Stimulated activated CD8-positive, alpha-beta memory T cell treated with anti-CD3 and anti-CD28 coated beads, Interleukin-15, amount 100 ng/mL, for 1 hour (primary cell): Measurements from ENCODE around the gene TRIM37.
"Not testable (repeated sequence)": the region's sequence is repeated elsewhere in the genome, so short reads cannot be mapped to it uniquely, and the experiment has no call there.

ENCODE experiments used
- DNase-seq: peaks from one replicate; pipeline ENCODE4 v3.0.0-alpha.2; 2020; ENCODE audit warnings: low read depth

Gene TRIM37

DNA sequence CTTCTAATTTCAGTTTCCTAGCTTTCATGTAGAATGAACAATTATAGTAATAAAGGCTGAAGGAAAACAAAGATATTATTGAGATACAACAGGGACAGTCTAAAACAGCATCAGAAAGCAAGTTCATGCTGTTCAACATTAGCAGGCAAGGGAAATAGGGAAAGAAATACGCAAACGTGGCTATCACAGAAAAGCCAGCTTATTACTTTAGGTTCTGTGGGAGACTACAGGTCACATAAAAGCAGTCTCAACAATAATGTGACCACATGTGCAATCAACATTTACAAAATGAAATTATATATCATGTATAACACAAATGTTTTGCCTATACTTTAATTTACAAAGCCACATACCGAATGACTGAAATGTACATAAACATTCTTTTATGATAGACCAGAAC, 4.9 kb upstream of the TRIM37 start:
- no peak for DNase-seq

DNA sequence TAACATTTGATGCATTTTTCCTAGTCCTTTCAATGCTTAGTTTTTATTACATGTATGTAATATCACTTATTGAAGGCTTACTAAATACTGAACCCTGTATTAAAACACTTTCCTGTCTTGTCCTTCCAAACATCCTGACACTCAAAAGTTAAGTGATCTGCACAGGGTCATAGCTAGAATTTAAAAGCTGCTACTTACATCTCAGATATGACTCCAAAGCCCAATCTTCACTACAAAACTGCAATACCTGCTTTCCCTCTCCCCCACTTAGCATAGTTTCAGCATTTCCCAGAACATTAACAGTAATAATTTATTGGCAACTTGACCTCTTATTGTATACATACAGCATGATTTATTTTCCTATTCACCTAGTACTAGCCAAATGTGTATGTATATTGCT, 4.3 kb upstream of the TRIM37 start:
- DNase-seq, result no peak

DNA sequence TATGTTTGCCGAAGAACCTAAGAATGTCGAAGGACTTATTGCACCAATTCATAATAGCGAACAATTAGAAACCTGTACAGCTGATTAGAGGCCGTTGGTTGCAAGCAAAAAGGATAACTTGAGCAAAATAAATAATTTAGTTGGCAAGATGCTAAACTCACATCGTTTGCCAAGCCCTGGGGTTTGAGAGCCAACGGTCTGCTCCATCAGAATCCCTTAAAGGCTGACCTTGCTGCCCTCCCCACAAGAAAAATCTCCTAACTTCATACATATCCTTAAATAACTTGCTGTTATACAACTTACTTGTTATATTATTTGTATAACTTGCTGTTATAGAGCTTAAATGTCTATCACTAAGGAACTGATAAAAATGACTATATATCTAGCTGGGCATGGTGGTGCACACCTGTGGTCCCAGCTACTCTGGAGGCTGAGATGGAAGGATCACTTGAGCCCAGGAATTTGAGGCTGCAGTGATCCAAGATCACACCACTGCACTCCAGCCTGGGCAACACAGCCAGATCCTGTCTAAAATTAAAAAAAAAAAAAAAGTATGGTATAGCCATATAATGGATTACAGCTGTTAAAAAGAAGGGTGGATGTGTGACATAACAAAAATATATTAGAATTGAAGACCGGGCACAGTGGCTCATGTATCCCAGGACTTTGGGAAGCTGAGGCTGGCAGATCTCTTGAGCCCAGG, 1.9 kb upstream of the TRIM37 start:
- no peak for DNase-seq

DNA sequence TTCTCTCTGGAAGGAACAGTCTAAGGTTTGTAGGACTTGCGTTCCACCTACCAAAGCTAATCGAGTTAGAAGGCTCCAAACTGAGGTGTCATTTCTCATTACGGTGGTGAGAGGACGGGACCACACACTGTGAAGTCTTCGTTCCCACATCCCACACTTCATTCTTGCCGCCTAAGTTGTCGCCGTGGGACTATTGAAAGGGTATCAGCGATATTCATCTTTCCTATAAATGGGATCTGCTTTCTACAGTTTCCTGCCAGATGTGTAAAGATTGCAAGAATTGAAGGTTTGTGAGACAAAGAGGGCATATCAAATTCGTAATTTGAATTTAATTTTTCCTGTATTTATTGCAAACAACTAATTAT, 608 bp upstream of the TRIM37 start:
- no peak for DNase-seq

DNA sequence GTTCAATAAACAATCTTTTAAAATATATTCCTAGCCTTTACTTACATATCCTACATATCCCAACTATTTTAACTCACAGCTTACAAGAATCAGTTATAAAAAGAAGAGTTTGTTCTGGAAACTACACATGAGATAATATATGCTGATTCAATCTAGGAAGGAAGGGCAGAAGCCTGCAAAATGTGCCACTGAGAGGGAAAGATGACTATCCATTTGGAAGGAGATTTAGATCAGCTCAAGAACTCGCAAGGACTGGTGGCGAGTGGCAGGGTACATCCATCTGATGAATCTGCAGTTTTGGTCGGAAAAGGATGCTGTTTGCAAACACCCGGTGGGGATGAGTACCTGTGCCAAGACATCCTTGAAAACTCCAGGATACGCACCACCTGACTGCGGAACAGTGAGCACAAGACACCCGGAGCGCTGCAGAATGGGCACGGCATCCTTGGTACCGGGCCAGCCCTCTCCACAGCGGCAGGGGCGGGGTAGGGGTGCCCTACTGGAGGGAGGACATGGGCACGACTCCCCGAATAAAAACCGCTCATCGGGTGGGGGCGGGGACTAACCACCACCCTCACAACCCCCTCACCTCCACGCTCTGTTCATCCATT, 723 bp downstream of the TRIM37 start:
- peak; percentile 35 for DNase-seq

DNA sequence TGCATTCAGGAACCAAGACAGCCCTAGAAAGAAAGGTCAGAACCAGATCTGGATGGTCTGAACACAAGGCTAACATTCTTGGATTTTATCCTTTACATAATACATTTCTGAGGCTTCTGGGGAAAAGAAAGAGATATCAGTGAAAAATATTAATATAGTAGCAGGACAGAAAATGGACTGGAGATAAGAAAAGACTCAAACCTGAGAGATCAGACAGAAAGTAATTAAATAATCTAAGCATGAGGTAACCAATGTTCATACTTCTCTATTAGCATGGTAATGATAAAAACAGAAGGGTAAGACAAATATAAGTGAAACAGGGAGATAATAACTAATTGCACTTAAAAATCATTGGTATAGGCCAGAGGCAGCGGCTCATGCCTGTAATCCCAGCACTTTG, 5.5 kb downstream of the TRIM37 start:
- DNase-seq, result no peak

DNA sequence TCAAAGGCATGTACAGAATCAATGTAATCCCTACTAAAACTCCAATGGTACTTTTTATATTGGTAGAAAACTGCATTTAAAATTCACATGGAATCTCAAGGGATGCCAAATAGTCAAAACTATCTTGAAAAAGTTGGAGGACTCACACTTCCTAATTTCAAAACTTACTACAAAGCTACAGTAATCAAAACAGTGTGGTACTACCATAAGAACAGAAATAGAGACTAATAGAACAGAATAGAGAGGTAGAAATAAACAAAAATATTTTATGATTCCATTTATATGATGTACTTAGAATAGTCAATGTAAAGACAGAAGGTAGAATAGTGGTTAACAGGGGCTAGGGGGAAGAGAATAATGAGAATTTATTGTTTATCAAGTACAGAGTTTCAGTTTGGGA, 8.8 kb downstream of the TRIM37 start:
- DNase-seq, result no peak

DNA sequence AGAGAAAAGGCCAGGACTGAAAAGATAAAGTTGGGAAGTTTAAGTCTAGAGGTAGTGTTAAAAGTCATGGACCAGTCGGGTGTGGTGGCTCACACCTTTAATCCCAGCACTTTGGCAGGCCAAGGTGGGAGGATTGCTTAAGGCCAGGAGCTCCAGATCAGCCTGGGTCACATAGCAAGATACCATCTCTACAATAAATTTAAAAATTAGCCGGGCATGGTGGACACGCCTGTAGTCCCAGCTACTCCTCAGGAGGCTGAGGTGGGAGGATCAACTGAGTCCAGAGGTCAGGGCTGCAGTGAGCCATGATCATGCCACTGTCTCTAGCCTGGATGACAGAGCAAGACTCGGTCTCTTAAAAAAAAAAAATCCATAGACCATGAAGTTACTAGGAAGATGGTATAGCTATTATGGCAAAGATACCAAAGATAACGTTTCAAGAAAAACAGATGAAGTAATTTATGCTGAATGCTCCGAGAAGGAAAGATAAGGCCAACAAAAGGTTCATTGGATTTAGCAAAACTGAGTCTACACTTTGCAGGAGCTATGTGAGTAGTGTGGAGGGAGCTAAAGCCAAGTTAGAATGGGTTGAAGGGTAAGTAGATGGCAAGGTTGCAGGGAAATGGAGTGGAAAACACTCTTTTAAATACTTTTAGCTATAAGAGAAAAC, 11.7 kb downstream of the TRIM37 start:
- no peak for DNase-seq

DNA sequence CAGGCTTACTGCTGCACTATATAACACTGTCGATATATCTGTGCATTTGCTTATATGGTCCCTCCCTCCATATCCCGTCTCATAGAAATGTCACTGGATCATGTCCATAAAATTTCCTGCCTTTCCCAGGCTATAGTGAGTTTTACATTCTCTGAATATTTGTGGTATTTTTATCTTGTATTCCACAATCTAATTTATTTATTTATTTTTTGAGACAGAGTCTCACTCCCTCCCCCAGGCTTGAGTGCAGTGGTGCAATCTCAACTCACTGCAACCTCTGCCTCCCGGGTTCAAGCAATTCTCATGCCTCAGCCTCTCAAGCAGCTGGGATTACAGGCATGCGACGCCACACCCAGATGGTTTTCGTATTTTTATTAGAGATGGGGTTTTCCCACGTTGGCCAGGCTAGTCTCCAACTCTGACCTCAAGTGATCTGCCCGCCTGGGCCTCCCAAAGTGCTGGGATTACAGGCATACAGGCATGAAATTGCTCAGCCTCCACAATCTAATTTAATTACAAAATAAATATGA, 12.9 kb downstream of the TRIM37 start:
- DNase-seq, result no peak

DNA sequence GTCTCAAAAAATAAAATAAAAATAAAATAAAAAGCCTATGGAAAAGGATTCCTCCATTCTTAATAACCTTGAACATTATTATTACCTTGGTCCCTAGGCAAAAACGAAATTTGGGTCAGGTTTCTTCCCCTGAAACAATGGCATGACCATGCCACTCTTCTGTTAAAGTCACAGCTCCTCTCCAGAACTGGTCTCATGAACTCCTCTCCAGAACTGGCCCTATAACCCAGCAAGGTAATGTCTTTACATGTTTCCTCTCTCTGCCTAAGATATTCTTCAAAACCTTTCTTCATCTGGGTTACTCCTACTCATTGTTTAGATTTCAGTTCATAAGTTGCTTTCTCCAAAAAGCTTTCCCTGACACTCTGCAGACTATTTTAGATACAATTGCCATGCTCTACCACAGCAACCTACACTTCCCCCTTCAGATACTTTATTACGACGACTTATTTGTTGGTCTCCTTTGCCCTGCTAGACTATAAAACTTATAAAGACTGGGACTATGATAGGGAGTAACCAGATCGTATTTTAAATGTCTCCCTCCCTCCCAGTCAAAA, 13.5 kb downstream of the TRIM37 start:
- no peak for DNase-seq

DNA sequence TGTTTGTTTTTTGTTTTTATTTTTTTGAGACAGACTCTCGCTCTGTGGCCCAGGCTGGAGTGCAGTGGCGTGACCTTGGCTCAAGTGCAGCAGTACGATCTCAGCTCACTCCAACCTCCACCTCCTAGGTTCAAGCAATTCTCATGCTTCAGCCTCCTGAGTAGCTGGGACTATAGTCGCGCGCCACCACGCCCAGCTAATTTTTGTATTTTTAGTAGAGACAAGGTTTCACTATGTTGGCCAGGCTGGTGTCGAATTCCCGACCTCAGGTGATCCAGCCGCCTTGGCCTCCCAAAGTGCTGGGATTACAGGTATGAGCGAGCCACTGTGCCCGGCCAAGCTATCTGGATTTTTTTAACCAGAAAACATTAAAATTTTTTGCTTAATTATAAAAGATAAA, 16.1 kb downstream of the TRIM37 start:
- not testable (repeated sequence) for DNase-seq

DNA sequence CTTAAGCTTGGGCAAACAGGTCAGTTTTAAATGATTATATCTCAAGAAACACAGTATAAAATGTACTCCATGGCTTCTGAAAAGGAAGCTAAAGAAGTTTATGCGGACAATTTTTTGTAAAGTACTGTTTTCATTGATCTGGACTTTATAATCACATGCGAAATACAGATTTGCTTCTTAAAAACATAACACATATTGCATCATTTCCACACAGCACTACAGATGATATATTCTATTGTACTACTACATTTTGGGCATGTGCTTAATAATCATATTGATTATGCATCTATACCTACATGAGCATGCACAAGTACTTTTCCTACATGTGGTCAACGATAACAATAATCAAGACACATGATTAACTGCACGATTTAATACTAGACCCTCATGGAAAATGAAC, 22.5 kb downstream of the TRIM37 start:
- DNase-seq, result no peak

DNA sequence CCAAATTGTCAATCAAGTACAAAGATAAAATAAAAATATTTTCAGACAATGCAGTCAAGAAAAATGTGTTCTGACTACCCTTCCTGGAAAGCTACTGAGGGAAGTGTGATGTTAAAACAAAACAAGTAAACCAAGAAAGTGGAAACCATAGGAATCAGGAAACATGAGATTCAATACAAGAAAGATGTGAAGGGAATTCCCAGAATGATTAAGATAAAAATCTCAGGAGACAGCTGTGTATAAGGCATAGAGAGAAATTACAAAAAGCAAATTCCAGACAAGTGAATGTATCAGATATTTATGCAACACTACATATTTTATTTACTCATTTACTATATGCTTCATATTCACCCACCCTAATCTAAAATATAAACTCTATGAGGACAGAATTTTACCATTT, 32.2 kb downstream of the TRIM37 start:
- no peak for DNase-seq

DNA sequence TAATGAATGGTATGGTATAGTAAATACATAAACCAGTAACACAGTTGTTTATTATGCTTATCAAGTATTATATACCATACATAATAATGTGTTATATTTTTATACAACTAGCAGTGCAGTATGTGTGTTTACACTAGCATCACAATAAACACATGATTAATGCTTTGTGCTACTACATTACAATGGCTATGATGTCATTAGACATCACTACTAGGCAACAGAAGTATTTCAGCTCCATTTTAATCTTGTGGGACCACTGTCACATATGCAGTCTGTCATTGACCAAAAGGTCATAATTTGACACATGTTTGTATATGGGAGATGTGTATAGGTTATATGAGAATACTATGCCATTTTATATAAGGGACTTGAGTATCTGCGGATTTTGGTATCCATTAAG, 32.7 kb downstream of the TRIM37 start:
- DNase-seq, result no peak

DNA sequence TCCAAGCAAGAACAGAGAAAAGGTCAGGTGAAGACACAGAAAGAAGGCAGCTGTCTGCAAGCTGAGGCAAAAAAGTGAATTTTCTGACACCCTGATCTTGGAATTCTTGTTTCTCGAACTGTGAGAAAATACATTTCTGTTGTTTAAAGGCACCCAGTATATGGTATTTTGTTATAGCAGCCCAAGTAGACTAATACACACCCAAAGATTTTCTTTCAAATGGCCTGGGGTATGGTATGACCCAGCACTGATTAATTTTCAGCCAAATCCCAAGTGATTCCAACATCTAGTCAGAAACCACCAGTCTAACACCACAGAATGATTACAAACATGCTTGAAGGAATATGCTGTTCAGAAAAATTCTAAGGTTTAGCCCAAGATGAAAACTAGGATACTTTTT, 36.8 kb downstream of the TRIM37 start:
- no peak for DNase-seq

DNA sequence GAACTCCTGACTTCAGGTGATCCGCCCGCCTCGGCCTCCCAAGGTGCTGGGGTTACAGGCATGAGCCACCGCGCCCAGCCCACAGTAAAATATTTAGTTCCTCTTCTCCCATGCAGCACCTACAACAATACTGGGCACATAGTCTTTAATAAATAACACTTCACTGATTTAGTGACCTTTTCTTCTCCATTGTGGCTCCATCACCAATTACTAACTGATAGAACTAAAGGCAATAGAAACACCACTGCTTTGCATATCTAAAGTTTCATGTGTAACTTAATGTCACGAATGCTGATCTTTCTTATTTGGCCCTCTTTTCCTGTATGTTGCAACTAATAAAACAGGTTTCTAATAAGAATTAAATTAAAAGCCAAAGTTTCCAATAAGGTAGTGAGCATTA, 38.9 kb downstream of the TRIM37 start:
- DNase-seq, result no peak

DNA sequence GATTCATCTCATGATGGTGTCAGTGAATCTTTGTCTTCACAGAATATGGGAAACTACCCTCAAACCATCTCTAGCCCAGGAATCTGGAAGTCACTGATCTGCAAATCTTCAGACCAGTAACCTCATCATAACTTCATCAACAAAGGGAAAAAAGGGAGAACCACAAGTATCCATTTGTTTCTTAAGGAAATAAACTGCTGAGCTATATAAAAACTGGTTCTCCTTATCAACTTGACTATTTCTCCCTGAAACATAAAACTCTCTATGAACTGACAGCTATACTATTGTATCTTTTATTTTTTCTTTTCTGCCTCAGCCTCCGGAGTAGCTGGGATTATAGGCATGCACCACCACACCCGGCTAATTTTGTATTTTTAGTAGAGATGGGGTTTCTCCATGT, 39.3 kb downstream of the TRIM37 start:
- no peak for DNase-seq

DNA sequence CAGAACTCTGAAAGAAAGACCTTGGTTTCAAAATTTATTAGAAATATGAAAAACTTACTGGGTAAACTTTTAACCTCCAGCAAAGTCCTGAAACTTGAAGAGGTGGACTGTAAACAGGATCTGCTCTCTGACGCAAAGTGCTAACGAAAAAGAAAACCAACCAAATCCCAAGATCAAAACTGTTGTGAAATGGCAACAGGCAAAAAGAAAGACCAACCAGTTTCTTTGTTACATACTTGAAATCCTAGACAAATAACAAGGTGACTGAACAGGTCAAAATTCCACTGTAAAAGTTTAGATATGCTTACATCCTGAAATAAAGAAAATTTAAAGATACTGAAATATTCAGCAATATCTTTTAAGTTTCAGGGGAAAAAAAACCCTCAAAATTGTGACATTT, 44.2 kb downstream of the TRIM37 start:
- no peak for DNase-seq

DNA sequence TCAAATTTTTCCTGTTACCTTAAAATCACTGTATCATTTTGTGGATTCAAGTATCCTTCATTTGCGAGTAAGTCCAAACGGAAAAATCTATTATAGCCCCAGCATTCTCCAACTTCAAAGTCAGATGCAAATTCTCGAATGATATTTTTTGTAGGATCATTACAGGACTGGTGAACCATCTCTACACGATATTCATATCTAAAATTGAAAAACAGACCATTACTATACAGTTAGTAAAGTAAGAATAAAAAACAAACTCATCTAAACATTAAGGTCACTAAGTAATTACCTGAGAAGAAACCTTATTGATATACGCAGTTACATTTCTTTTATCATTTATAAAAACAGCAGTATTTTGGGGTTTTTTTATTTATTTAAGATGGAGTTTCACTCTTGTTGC, 49.8 kb downstream of the TRIM37 start:
- DNase-seq, result no peak

DNA sequence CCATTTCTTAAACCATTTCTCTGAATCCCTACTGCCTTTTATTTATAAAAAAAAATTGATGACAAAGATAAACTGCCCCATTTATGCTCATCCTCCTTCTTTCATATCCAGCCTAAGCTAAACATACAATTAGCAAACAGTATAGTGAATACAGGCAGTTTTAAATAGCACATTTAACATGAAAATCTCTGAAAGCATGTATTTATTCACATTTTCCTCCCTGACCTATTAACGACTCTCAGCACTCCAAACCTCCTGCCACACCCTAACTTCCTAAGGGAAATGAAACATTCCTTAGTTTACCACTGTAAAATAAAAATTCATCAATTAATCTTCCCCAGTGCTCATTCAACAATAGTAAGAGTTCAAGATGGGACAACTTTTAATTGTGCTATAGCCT, 56.9 kb downstream of the TRIM37 start:
- DNase-seq, result no peak

DNA sequence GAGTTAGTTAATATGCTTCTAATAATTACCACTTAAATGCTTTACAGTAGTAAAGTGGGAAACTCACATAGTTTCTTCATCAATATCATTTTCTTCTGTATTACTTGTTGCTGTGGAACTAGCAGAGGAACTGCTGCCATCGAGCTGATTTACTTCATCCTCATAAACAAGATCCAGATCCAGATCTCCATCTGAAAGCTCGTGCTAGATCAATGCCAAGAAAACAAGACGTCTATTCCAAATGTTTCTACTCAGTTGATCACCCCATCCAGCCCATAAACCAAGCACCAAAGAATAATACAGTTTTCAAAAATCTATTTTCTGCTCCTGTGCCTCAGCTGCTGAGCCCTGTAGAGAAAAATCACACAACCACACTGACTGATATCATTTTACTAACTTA, 59.1 kb downstream of the TRIM37 start:
- no peak for DNase-seq

DNA sequence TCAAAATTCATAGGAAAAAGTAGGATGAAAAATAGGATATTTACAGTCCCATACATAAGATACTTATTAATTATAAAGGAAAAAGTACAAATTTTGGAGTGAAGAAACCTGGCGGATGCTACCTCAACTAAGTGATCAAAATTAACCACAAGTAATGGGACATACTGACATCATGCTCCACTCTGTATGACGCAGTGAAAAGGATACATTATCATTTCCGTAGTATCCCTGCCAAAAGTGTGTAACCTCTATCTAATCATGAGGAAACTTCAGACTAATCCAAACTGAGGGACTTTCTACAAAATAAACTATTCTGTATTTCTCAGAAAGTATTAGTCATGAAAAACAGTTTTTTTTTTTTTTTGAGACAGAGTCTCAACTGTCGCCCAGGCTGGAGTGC, 60.5 kb downstream of the TRIM37 start:
- DNase-seq, result no peak

DNA sequence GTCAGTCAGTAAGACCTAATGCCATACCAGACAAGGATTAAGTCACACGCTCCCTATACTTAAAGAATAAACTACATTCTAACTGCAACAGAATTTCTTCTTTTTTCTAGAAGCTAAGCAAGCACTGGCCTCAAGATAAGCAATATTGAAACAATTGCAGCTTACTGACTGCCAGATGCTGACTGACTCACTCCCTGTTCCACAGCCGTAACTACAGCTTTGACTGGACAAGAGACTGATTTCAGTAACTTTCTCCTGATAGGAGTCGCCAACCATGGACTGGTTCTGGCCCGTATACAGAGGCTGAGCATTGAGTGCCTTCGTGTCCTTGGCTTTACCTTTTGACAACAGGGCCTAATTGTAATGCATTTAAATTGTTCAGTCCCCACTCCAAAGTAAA, 67.9 kb downstream of the TRIM37 start:
- DNase-seq, result no peak
